ENCODE data around the gene ASB18. TPM values are rescaled to one million over a fixed set of nuclear protein-coding genes. Genes with fewer than 3 reads are reported as not detected.

The ASB18 gene
- total and polyA plus RNA-seq, 2 donors (not counting 3 experiments of a cell fraction or from before 2014, with no cell fraction given): not detected

GRCh38 chr2:236209996-236210395 lies 54.2 kb downstream of the ASB18 start:
- no peaks in the 10 kb centered on the region for H3K27me3 ChIP-seq (ENCODE audit: control insufficient read depth in 2 of 2, insufficient read depth in 2 of 2, low read length in 2 of 2)
- ChIA-PET CTCF (interaction anchor here (0.8 to 1.2 kb wide), 4 partner anchors 11 to 30 kb away, joined by 3 to 8 read pairs (median 4); no protein-coding TSS in a partner anchor), POLR2A (no interaction called here)
- peaks cover 14% of the 10 kb centered on the region for H3K4me1 ChIP-seq (ENCODE audit: control insufficient read depth, extremely low read depth, insufficient read depth, low read length)
- no peak overlapping the region for H2AFZ ChIP-seq (ENCODE audit: low read depth, low read length)
- intact Hi-C loops (cut with micrococcal nuclease) (no loop called here), dilution Hi-C loops (cut with MboI; ENCODE audit: extremely low pct_ligation_motif_present, low sequenced_read_pairs) (no loop called here)
- H3K9ac ChIP-seq (replicated peaks; ENCODE audit: extremely low read depth, insufficient read depth, low read length): no peak overlapping the region
- no peak overlapping the region for H3K27ac ChIP-seq (ENCODE audit: insufficient read depth, low read depth, low read length)
- FAIRE-seq: no peak
- DNase-seq (ENCODE audit: low read depth, low spot score): no peak
- no peak overlapping the region for H3K4me2 ChIP-seq (ENCODE audit: insufficient read depth, low read length)
- no peaks in the 10 kb centered on the region for H4K20me1 ChIP-seq (replicated peaks; ENCODE audit: control insufficient read depth, extremely low read depth, insufficient read depth, low read length)
- no peaks in the 10 kb centered on the region for H3K9me1 ChIP-seq (replicated peaks; ENCODE audit: control insufficient read depth, extremely low read depth, insufficient read depth, low read length)
- no peaks in the 10 kb centered on the region for H3K9me3 ChIP-seq (replicated peaks; ENCODE audit: control insufficient read depth, insufficient read depth, low read length)
- no peak overlapping the region for H3K4me3 ChIP-seq (replicated peaks in 1 of 3; ENCODE audit: insufficient read depth in 1 of 3, low read depth in 1 of 3, low read length in 3 of 3)
- H3K36me3 ChIP-seq (ENCODE audit: control insufficient read depth in 2 of 2, extremely low read depth in 1 of 2, insufficient read depth in 2 of 2, low read length in 2 of 2): no peaks in the 10 kb centered on the region
- no peaks in the 10 kb centered on the region for H3K79me2 ChIP-seq (ENCODE audit: control insufficient read depth, insufficient read depth, low read length)
- TF ChIP-seq GATA2 (IDR thresholded peaks at IDR 0.05; ENCODE audit: insufficient read depth, insufficient read length, low read depth, low read length) (no peak), POLR2A (IDR thresholded peaks at IDR 0.05; ENCODE audit: low read depth, low read length) (no peak), POLR2AphosphoS5 (IDR thresholded peaks at IDR 0.05; ENCODE audit: insufficient read depth, low read depth, low read length) (no peak), MYC (IDR thresholded peaks at IDR 0.05; ENCODE audit: low read depth, low read length) (no peak), FOS (IDR thresholded peaks at IDR 0.05; ENCODE audit: borderline replicate concordance, insufficient read depth, low read length) (no peak), JUN (IDR thresholded peaks at IDR 0.05; ENCODE audit: borderline replicate concordance, insufficient read depth, insufficient read length, low read depth) (no peak), EZH2 (IDR thresholded peaks at IDR 0.05; ENCODE audit: borderline replicate concordance, low read depth, low read length, severe bottlenecking) (no peak)
- TF ChIP-seq, protein P1, sequence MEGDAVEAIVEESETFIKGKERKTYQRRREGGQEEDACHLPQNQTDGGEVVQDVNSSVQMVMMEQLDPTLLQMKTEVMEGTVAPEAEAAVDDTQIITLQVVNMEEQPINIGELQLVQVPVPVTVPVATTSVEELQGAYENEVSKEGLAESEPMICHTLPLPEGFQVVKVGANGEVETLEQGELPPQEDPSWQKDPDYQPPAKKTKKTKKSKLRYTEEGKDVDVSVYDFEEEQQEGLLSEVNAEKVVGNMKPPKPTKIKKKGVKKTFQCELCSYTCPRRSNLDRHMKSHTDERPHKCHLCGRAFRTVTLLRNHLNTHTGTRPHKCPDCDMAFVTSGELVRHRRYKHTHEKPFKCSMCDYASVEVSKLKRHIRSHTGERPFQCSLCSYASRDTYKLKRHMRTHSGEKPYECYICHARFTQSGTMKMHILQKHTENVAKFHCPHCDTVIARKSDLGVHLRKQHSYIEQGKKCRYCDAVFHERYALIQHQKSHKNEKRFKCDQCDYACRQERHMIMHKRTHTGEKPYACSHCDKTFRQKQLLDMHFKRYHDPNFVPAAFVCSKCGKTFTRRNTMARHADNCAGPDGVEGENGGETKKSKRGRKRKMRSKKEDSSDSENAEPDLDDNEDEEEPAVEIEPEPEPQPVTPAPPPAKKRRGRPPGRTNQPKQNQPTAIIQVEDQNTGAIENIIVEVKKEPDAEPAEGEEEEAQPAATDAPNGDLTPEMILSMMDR (IDR thresholded peaks at IDR 0.05; ENCODE audit: extremely low read depth in 1 of 2, insufficient read depth in 1 of 2, low read depth in 1 of 2, low read length in 2 of 2): no peak
- TF ChIP-seq, protein P2, sequence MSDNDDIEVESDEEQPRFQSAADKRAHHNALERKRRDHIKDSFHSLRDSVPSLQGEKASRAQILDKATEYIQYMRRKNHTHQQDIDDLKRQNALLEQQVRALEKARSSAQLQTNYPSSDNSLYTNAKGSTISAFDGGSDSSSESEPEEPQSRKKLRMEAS (IDR thresholded peaks at IDR 0.05; ENCODE audit: insufficient read depth, insufficient read length): no peak
- no TSS peak for BruUV-seq (replicated peaks)

All from endothelial cell of umbilical vein (primary cell).